Measurements from ENCODE around the gene ARPC2. TPM values are rescaled to one million over a fixed set of nuclear protein-coding genes. Genes with fewer than 3 reads are reported as not detected.

ARPC2 gene
- total and polyA plus RNA-seq, 2 of the 13 experiments (the other 11 are each of a cell fraction or from before 2014, with no cell fraction given), result 168 to 303 TPM

- TF ChIP-seq, protein P1, sequence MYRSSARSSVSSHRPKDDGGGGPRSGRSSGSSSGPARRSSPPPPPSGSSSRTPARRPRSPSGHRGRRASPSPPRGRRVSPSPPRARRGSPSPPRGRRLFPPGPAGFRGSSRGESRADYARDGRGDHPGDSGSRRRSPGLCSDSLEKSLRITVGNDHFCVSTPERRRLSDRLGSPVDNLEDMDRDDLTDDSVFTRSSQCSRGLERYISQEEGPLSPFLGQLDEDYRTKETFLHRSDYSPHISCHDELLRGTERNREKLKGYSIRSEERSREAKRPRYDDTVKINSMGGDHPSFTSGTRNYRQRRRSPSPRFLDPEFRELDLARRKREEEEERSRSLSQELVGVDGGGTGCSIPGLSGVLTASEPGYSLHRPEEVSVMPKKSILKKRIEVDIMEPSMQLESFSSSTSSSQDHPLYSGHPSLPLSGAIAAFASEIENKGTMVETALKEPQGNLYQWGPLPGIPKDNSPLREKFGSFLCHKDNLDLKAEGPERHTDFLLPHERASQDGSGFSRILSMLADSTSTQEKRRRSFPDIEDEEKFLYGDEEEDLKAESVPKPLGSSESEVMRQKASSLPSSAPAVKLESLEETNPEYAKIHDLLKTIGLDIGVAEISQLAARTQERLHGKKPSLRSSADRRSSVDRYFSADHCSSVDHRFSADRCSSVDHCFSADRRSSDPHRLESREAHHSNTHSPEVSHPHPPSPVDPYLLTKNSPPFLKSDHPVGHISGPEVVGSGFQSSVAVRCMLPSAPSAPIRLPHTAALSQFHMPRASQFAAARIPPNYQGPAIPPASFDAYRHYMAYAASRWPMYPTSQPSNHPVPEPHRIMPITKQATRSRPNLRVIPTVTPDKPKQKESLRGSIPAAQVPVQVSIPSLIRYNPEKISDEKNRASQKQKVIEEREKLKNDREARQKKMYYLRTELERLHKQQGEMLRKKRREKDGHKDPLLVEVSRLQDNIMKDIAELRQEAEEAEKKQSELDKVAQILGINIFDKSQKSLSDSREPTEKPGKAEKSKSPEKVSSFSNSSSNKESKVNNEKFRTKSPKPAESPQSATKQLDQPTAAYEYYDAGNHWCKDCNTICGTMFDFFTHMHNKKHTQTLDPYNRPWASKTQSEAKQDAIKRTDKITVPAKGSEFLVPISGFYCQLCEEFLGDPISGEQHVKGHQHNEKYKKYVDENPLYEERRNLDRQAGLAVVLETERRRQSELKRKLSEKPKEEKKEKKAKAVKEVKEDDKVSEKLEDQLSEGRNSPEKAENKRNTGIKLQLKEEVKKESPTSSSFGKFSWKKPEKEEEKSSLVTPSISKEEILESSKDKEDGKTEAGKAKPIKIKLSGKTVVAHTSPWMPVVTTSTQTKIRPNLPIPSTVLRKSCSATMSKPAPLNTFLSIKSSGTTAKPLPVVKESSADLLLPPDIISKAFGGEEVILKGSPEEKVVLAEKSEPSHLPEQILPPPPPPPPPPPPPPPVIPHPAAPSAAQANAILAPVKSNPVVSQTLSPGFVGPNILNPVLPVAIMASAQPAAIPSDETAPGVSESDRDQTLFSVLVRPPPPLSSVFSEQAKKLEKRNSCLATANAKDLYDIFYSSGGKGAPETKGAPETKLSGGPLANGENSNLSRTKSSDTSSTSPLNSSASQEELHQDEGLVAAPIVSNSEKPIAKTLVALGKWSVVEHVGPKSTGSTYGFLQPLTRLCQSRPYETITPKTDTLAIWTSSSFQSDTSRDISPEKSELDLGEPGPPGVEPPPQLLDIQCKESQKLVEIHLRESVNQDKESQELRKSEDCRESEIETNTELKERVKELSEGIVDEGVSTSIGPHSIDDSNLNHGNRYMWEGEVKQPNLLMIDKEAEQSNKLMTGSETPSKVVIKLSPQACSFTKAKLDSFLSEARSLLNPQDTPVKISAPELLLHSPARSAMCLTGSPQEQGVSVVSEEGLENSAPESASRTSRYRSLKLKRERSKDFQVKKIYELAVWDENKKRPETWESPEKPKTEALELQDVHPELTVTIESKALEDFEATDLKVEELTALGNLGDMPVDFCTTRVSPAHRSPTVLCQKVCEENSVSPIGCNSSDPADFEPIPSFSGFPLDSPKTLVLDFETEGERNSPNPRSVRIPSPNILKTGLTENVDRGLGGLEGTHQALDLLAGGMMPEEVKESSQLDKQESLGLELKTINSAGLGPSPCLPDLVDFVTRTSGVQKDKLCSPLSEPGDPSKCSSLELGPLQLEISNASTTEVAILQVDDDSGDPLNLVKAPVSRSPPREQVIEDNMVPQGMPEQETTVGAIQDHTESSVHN (CRISPR knock-in tag; IDR thresholded peaks at IDR 0.05), result no peak
- TF ChIP-seq ZNF546 (CRISPR knock-in tag; conservative IDR thresholded peaks at IDR 0.05) (no peak), ZNF143 (CRISPR knock-in tag; IDR thresholded peaks at IDR 0.05) (no peak), ZFP91 (CRISPR knock-in tag; IDR thresholded peaks at IDR 0.05; ENCODE audit: borderline replicate concordance) (no peak), ZNF557 (CRISPR knock-in tag; IDR thresholded peaks at IDR 0.05) (no peak), ZNF549 (CRISPR knock-in tag; IDR thresholded peaks at IDR 0.05) (no peak), DMAP1 (CRISPR knock-in tag; IDR thresholded peaks at IDR 0.05) (no peak), POLR2AphosphoS5 (IDR thresholded peaks at IDR 0.05; ENCODE audit: low read depth, low read length) (no peak), ZSCAN20 (CRISPR knock-in tag; IDR thresholded peaks at IDR 0.05; ENCODE audit: borderline replicate concordance) (no peak), U2AF2 (IDR thresholded peaks at IDR 0.05; ENCODE audit: low read depth, low read length) (no peak), MYC (CRISPR knock-in tag; IDR thresholded peaks at IDR 0.05; ENCODE audit: borderline replicate concordance) (0 out of 2 replicates have a peak, but pooled peaks have one; percentile 36), RARA (CRISPR knock-in tag; IDR thresholded peaks at IDR 0.05) (peak; percentile 64), FOXP1 (IDR thresholded peaks at IDR 0.05) (no peak), FOXP1 (CRISPR knock-in tag; IDR thresholded peaks at IDR 0.05) (no peak), ZSCAN9 (CRISPR knock-in tag; IDR thresholded peaks at IDR 0.05; ENCODE audit: borderline replicate concordance) (no peak), CBX1 (IDR thresholded peaks at IDR 0.05; ENCODE audit: low read depth) (no peak), POLR2A (IDR thresholded peaks at IDR 0.05; ENCODE audit: insufficient read depth in 1 of 2, low read depth in 2 of 2, low read length in 2 of 2) (no peak), ZNF776 (CRISPR knock-in tag; IDR thresholded peaks at IDR 0.05) (no peak), RAD51 (IDR thresholded peaks at IDR 0.05; ENCODE audit: borderline replicate concordance) (no peak)
- TF ChIP-seq, protein P2, sequence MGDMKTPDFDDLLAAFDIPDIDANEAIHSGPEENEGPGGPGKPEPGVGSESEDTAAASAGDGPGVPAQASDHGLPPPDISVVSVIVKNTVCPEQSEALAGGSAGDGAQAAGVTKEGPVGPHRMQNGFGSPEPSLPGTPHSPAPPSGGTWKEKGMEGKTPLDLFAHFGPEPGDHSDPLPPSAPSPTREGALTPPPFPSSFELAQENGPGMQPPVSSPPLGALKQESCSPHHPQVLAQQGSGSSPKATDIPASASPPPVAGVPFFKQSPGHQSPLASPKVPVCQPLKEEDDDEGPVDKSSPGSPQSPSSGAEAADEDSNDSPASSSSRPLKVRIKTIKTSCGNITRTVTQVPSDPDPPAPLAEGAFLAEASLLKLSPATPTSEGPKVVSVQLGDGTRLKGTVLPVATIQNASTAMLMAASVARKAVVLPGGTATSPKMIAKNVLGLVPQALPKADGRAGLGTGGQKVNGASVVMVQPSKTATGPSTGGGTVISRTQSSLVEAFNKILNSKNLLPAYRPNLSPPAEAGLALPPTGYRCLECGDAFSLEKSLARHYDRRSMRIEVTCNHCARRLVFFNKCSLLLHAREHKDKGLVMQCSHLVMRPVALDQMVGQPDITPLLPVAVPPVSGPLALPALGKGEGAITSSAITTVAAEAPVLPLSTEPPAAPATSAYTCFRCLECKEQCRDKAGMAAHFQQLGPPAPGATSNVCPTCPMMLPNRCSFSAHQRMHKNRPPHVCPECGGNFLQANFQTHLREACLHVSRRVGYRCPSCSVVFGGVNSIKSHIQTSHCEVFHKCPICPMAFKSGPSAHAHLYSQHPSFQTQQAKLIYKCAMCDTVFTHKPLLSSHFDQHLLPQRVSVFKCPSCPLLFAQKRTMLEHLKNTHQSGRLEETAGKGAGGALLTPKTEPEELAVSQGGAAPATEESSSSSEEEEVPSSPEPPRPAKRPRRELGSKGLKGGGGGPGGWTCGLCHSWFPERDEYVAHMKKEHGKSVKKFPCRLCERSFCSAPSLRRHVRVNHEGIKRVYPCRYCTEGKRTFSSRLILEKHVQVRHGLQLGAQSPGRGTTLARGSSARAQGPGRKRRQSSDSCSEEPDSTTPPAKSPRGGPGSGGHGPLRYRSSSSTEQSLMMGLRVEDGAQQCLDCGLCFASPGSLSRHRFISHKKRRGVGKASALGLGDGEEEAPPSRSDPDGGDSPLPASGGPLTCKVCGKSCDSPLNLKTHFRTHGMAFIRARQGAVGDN (CRISPR knock-in tag; IDR thresholded peaks at IDR 0.05), result peak; percentile 49
These were observed 79.9 kb downstream of the ARPC2 start (continued) for GRCh38 chr2:218296847-218297246.
